Measurements from ENCODE around the gene MAPK8.

DNA sequence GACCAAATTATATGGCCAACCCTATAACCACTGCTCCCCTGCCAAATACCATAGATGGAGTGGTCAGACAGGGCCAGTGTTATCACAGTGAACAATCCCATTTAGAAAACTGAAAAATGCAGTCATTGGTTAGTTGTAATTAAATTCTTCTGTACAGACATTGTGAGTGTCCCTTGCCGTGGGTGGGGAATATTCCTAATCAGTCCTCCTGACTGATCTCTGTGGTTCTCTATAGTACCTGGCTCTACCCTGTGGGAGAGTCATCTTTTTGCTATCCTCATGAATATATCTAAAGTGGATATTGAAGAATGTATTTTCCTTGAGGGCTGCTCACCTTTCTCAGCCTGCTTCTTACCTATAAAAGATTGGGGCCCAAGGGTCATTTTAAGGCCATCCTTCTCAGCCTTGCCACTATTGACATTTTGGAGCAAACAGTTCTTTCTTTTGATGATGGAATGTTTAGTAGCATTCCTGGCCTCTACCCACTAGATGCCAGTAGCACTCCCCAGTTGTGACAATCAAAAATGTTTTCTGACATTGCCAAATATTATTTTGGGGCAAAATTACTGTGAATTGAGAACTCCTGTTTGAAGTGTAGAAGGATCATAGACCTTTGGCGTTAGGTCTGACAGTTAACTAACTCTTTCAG is 110.2 kb downstream of the MAPK8 start:
- no peak for TF ChIP-seq CTCF (IDR thresholded peaks at IDR 0.05)
- TF ChIP-seq POLR2AphosphoS5 (IDR thresholded peaks at IDR 0.05) = no peak
- no peak for TF ChIP-seq POLR2A (IDR thresholded peaks at IDR 0.05)
